ENCODE measurements around the gene ITGAD.
"Not testable (repeated sequence)": the region's sequence is repeated elsewhere in the genome, so short reads cannot be mapped to it uniquely, and the experiment has no call there.

ITGAD gene

DNA sequence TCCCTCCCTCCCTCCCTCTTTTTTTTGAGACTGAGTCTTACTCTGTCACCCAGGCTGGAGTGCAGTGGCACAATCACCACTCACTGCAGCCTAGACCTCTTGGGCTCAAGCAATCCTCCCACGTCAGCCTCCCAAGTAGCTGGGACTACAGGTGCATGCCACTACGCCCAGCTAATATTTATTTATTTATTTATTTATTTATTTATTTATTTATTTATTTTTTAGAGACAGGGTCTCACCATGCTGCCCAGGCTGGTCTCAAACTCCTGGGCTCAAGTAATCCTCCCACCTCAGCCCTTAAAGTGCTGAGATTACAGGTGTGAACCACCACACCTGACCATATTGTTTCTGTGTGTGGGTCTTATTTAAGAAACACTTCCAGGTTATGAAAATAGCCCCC lies 23.9 kb downstream of the ITGAD start:
- H3K9me3 ChIP-seq (ENCODE audit: control insufficient read depth, insufficient read depth, low read depth, low read length); H3K4me1 ChIP-seq (ENCODE audit: control insufficient read depth, insufficient read depth, low read length); H3K4me3 ChIP-seq (ENCODE audit: low read depth, low read length); H3K27ac ChIP-seq (ENCODE audit: extremely low read depth, low read depth, low read length); POLR2A ChIA-PET; H3K36me3 ChIP-seq (ENCODE audit: control insufficient read depth in 2 of 2, insufficient read depth in 1 of 2, low read length in 2 of 2): not testable (repeated sequence)
- CTCF ChIA-PET, result interaction anchor here (0.6 kb wide), 1 partner anchor 23 kb away, joined by 3 read pairs; no protein-coding TSS in a partner anchor
- TF ChIP-seq ZNF292 (tag by site-specific recombination; IDR thresholded peaks at IDR 0.05; ENCODE audit: borderline replicate concordance, low read depth) (peak; percentile 63; the same call in 1 of the 2 replicates), ZNF654 (tag by site-specific recombination; IDR thresholded peaks at IDR 0.05; ENCODE audit: low read depth) (peak; percentile 24; the same call in 1 of the 2 replicates), ZNF394 (tag by site-specific recombination; IDR thresholded peaks at IDR 0.05; ENCODE audit: borderline replicate concordance) (peak; percentile 81; the same call in 1 of the 2 replicates), ZNF623 (tag by site-specific recombination; IDR thresholded peaks at IDR 0.05) (peak; percentile 63), ZNF560 (tag by site-specific recombination; IDR thresholded peaks at IDR 0.05; ENCODE audit: borderline replicate concordance) (peak; percentile 75; the same call in 1 of the 2 replicates), ZNF664 (tag by site-specific recombination; IDR thresholded peaks at IDR 0.05) (peak; percentile 27; the same call in 1 of the 2 replicates), ZNF555 (tag by site-specific recombination; conservative IDR thresholded peaks at IDR 0.05) (peak; percentile 72), ZNF138 (tag by site-specific recombination; IDR thresholded peaks at IDR 0.05; ENCODE audit: borderline replicate concordance) (0 out of 2 replicates have a peak, but pooled peaks have one; percentile 17), ZNF140 (tag by site-specific recombination; IDR thresholded peaks at IDR 0.05) (peak; percentile 75), ZNF433 (tag by site-specific recombination; IDR thresholded peaks at IDR 0.05; ENCODE audit: low read depth) (peak; percentile 34; the same call in 1 of the 2 replicates), ZNF510 (tag by site-specific recombination; IDR thresholded peaks at IDR 0.05; ENCODE audit: insufficient replicate concordance) (peak; percentile 41), ZNF426 (tag by site-specific recombination; IDR thresholded peaks at IDR 0.05) (peak; percentile 73), ZBTB8A (tag by site-specific recombination; IDR thresholded peaks at IDR 0.05) (peak; percentile 68)
- TF ChIP-seq, protein P1, sequence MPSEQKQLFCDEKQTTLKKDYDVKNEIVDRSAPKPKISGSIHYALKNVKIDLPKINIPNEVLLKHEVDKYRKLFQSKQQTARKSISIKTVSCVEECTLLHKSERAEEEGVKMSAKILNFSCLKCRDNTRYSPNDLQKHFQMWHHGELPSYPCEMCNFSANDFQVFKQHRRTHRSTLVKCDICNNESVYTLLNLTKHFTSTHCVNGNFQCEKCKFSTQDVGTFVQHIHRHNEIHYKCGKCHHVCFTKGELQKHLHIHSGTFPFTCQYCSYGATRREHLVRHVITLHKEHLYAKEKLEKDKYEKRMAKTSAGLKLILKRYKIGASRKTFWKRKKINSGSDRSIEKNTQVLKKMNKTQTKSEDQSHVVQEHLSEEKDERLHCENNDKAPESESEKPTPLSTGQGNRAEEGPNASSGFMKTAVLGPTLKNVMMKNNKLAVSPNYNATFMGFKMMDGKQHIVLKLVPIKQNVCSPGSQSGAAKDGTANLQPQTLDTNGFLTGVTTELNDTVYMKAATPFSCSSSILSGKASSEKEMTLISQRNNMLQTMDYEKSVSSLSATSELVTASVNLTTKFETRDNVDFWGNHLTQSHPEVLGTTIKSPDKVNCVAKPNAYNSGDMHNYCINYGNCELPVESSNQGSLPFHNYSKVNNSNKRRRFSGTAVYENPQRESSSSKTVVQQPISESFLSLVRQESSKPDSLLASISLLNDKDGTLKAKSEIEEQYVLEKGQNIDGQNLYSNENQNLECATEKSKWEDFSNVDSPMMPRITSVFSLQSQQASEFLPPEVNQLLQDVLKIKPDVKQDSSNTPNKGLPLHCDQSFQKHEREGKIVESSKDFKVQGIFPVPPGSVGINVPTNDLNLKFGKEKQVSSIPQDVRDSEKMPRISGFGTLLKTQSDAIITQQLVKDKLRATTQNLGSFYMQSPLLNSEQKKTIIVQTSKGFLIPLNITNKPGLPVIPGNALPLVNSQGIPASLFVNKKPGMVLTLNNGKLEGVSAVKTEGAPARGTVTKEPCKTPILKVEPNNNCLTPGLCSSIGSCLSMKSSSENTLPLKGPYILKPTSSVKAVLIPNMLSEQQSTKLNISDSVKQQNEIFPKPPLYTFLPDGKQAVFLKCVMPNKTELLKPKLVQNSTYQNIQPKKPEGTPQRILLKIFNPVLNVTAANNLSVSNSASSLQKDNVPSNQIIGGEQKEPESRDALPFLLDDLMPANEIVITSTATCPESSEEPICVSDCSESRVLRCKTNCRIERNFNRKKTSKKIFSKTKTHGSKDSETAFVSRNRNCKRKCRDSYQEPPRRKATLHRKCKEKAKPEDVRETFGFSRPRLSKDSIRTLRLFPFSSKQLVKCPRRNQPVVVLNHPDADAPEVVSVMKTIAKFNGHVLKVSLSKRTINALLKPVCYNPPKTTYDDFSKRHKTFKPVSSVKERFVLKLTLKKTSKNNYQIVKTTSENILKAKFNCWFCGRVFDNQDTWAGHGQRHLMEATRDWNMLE (tag by site-specific recombination; conservative IDR thresholded peaks at IDR 0.05; ENCODE audit: low read depth), result peak; percentile 81
- TF ChIP-seq, protein P2, sequence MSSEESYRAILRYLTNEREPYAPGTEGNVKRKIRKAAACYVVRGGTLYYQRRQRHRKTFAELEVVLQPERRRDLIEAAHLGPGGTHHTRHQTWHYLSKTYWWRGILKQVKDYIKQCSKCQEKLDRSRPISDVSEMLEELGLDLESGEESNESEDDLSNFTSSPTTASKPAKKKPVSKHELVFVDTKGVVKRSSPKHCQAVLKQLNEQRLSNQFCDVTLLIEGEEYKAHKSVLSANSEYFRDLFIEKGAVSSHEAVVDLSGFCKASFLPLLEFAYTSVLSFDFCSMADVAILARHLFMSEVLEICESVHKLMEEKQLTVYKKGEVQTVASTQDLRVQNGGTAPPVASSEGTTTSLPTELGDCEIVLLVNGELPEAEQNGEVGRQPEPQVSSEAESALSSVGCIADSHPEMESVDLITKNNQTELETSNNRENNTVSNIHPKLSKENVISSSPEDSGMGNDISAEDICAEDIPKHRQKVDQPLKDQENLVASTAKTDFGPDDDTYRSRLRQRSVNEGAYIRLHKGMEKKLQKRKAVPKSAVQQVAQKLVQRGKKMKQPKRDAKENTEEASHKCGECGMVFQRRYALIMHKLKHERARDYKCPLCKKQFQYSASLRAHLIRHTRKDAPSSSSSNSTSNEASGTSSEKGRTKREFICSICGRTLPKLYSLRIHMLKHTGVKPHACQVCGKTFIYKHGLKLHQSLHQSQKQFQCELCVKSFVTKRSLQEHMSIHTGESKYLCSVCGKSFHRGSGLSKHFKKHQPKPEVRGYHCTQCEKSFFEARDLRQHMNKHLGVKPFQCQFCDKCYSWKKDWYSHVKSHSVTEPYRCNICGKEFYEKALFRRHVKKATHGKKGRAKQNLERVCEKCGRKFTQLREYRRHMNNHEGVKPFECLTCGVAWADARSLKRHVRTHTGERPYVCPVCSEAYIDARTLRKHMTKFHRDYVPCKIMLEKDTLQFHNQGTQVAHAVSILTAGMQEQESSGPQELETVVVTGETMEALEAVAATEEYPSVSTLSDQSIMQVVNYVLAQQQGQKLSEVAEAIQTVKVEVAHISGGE (tag by site-specific recombination; conservative IDR thresholded peaks at IDR 0.05; ENCODE audit: low read depth), result peak; percentile 69
- TF ChIP-seq, protein P3, sequence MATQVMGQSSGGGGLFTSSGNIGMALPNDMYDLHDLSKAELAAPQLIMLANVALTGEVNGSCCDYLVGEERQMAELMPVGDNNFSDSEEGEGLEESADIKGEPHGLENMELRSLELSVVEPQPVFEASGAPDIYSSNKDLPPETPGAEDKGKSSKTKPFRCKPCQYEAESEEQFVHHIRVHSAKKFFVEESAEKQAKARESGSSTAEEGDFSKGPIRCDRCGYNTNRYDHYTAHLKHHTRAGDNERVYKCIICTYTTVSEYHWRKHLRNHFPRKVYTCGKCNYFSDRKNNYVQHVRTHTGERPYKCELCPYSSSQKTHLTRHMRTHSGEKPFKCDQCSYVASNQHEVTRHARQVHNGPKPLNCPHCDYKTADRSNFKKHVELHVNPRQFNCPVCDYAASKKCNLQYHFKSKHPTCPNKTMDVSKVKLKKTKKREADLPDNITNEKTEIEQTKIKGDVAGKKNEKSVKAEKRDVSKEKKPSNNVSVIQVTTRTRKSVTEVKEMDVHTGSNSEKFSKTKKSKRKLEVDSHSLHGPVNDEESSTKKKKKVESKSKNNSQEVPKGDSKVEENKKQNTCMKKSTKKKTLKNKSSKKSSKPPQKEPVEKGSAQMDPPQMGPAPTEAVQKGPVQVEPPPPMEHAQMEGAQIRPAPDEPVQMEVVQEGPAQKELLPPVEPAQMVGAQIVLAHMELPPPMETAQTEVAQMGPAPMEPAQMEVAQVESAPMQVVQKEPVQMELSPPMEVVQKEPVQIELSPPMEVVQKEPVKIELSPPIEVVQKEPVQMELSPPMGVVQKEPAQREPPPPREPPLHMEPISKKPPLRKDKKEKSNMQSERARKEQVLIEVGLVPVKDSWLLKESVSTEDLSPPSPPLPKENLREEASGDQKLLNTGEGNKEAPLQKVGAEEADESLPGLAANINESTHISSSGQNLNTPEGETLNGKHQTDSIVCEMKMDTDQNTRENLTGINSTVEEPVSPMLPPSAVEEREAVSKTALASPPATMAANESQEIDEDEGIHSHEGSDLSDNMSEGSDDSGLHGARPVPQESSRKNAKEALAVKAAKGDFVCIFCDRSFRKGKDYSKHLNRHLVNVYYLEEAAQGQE (tag by site-specific recombination; IDR thresholded peaks at IDR 0.05), result peak; percentile 63
